Psoas muscle (tissue), 8 donors: ENCODE data around the gene M6PR. TPM values are rescaled to one million over a fixed set of nuclear protein-coding genes. Genes with fewer than 3 reads are reported as not detected.

Source experiments
- ATAC-seq, 4 donors: fragments of 200-7000 bp; cut with Tn5 transposase; one replicate each; pipeline ENCODE4 v1.9.1; 2020; ENCODE audit warnings: moderate library complexity in 3 of 4, mild to moderate bottlenecking in 2 of 4
- DNase-seq, 2 donors: peaks; one replicate each; pipeline ENCODE4 v3.0.0-alpha.2; 2020
- H3K27ac ChIP-seq: fragments of 200-600 bp; one replicate; pipeline ENCODE4 v1.8.0; 2022
- H3K27me3 ChIP-seq, 3 donors: fragments of 200-600 bp in 1 of 3; one replicate each; pipeline versions ENCODE4 v1.6.1 to v1.8.0; 2013 to 2022; ENCODE audit warnings: low read length in 2 of 3, mild to moderate bottlenecking in 2 of 3, moderate library complexity in 1 of 3; ENCODE audit not compliant: insufficient read depth in 3 of 3
- H3K36me3 ChIP-seq, 2 donors: fragments of 200-600 bp in 1 of 2; one replicate each; pipeline versions ENCODE4 v1.6.1 to v1.8.0; 2013 to 2022; ENCODE audit warnings: low read depth in 1 of 2, mild to moderate bottlenecking in 1 of 2, moderate library complexity in 1 of 2; ENCODE audit not compliant: insufficient read depth in 1 of 2
- H3K4me1 ChIP-seq: fragments of 200-600 bp; one replicate; pipeline ENCODE4 v1.8.0; 2022
- H3K4me3 ChIP-seq: fragments of 200-600 bp; one replicate; pipeline ENCODE4 v1.8.0; 2022; ENCODE audit warnings: mild to moderate bottlenecking
- H3K9me3 ChIP-seq: fragments of 200-600 bp; one replicate; pipeline ENCODE4 v1.8.0; 2022
- WGBS, 3 donors: extraction: QIAGEN DNeasy Blood & Tissue Kit; methylation state at CpG; one replicate each; pipeline versions ENCODE4 v1.1.6 to v1.1.7; 2013; 5-methylcytosine and 5-hydroxymethylcytosine counted together
- intact Hi-C, 2 donors: fragments of 100-400 bp; cut with DNase I; formaldehyde crosslinking; loops; one replicate each; pipeline versions ENCODE4 v1.11.0 to v1.14.2; 2022
- polyA plus RNA-seq, 3 donors: library from polyadenylated mRNA; stranded (reverse); fragments of 200-250 nt; gene quantifications; one replicate each; pipeline ENCODE4 v1.2.3, GENCODE V29; 2013
- total RNA-seq, 4 donors: library from RNA; stranded (reverse); fragmentation: NEBNext Ultra II Directional in 2 of 4; extraction: Animal tissue kit (Norgen Biotek cat#: 25700) in 2 of 4; gene quantifications; one replicate each; pipeline versions ENCODE4 v1.2.1 to v1.2.4, GENCODE V29; 2021 to 2023
- TF ChIP-seq, protein P1 (sequence below): fragments of 200-600 bp; IDR thresholded peaks from one replicate; pipeline ENCODE4 v1.8.0; 2022; ENCODE audit warnings: antibody characterized with exemption
- donor health status: healthy with polysubstance abuse.
- donor health status: DM: no; HTN: no; CAD: no; lungs with moderate emphysema.
- donor health status: Bipolar disorder and iron deficiency.
- donor health status: healthy.
- donor health status: DM: yes; HTN: yes; CAD: no.
- donor health status: DM: no; HTN: no; CAD: no.
- donor health status: DM: no; HTN: no; CAD: no.
- donor health status: DM: yes; HTN: yes; CAD: no.

M6PR gene
- total and polyA plus RNA-seq, 7 donors: 45.0 to 102 (median 63.2) TPM

DNA sequence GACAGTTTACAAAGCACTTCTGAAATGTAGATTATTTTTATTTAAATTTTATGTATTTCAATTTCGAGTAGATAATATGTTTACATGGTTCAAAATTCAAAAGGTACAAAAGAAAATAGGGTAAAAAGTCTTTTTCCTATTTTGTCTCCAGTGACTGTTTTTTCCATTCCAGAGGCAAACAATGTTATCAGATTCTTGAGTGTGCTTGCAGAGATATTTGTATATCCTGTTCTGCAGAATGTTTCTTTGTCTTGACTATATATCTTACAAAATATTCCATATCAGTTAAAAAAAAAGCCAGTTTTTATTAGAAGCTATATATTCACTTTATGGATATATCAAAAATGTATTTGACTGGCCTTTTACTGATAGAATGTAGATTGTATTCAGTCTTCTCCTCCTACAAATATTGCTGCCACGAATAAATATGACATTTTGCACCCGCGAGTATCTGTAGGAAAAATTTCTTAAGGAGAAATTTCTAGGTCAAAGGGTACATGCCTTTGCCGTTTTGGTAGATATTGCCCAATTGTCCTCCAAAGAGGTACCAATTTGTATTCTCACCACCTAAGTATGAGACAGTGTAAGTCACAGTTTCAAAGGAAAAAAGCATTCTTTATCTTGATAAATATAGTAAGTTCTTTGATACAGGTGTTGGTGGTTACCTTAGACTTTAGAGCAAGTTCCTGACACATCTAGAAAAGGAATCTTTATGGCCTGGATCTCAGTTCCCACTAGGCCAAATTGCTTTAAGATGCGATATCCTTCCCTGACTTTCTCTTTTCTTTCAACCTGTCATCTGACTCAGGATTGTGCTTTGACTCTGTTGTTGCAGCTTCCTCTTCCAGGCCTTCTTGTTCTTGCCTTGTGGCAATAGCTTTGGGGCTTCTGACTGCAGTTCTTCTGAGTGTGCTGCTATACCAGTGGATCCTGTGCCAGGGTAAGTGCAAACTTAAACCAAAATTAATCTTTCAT lies 42.2 kb upstream of the M6PR start:
- H3K4me3 ChIP-seq: no peak overlapping the region
- no peak for ATAC-seq
- no peaks in the 10 kb centered on the region for H3K4me1 ChIP-seq
- TF ChIP-seq, protein P1, sequence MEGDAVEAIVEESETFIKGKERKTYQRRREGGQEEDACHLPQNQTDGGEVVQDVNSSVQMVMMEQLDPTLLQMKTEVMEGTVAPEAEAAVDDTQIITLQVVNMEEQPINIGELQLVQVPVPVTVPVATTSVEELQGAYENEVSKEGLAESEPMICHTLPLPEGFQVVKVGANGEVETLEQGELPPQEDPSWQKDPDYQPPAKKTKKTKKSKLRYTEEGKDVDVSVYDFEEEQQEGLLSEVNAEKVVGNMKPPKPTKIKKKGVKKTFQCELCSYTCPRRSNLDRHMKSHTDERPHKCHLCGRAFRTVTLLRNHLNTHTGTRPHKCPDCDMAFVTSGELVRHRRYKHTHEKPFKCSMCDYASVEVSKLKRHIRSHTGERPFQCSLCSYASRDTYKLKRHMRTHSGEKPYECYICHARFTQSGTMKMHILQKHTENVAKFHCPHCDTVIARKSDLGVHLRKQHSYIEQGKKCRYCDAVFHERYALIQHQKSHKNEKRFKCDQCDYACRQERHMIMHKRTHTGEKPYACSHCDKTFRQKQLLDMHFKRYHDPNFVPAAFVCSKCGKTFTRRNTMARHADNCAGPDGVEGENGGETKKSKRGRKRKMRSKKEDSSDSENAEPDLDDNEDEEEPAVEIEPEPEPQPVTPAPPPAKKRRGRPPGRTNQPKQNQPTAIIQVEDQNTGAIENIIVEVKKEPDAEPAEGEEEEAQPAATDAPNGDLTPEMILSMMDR: no peak
- H3K27ac ChIP-seq: no peak overlapping the region
- intact Hi-C loops: no loop called here
- H3K36me3 ChIP-seq: no peaks in the 10 kb centered on the region
- H3K27me3 ChIP-seq: no peaks in the 10 kb centered on the region
- no peaks in the 10 kb centered on the region for H3K9me3 ChIP-seq
- DNase-seq: no peak
- WGBS, 3 donors: 62 to 65% (median 63%) methylated on average over 6 of the region's 6 CpGs

DNA sequence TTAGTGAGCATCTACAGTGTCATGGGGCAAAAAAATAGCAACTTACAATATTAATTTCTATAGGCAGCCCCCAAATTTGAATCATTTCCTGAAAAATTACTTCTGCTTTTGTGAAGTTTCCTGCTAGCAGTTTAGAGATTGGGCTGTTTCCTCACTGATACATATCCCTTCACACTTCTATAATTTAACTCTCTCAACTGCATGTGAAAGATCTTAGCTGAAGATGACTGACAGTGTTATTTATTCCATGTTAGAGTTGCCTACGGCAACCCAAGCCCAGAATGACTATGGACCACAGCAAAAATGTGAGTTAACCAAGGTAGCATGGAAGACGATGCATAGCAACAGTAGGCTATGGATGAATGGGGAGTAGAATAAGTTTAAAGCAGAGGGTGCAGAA lies 40.0 kb upstream of the M6PR start, which contains the start of gene KLRG1:
Gene KLRG1 (plus strand): TSS at position 134 of the 400 bp plus-strand sequence. CDS start 90 bp downstream, at position 224.
- 81 to 86% (median 83%) methylated on average over 2 of the region's 2 CpGs for WGBS, 3 donors
- Histone ChIP-seq H3K27ac (no peak within 1 kb of the TSS), H3K4me1 (no peaks in the 10 kb centered on the region), H3K27me3 (no peaks in the 10 kb centered on the region), H3K4me3 (no peak within 1 kb of the TSS), H3K36me3 (no peaks in the 10 kb centered on the region), H3K9me3 (no peaks in the 10 kb centered on the region)
- intact Hi-C loops: no loop called here
- DNase-seq: no peak
- TF ChIP-seq, protein P1: no peak
- ATAC-seq: no peak

DNA sequence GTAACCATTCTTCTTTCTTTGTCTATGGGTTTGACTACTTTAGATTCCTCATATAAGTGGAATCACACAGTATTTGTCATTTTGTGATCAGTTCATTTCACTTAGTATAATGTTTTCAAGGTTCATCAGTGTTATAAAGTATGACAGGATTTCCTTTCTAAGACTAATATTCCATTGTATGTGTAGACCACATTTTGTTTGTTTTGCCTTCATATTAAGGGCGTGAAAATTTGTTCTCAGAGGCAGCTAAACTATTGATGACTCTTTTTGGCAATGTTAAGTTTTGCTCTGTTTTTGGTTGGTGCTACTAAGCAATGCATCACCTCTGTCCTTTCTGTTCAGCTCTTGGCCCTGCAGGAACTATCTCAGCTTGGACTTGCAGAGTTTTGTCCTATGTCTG lies 38.2 kb upstream of the M6PR start:
- 73 to 90% (median 76%) methylated on average over 1 of the region's 1 CpG for WGBS, 3 donors
- no peak for DNase-seq
- no peak for ATAC-seq
- TF ChIP-seq, protein P1: no peak
- Histone ChIP-seq H3K36me3 (no peaks in the 10 kb centered on the region), H3K27ac (no peak overlapping the region), H3K4me1 (no peaks in the 10 kb centered on the region), H3K27me3 (no peaks in the 10 kb centered on the region), H3K4me3 (no peak overlapping the region), H3K9me3 (no peaks in the 10 kb centered on the region)
- intact Hi-C loops: no loop called here

DNA sequence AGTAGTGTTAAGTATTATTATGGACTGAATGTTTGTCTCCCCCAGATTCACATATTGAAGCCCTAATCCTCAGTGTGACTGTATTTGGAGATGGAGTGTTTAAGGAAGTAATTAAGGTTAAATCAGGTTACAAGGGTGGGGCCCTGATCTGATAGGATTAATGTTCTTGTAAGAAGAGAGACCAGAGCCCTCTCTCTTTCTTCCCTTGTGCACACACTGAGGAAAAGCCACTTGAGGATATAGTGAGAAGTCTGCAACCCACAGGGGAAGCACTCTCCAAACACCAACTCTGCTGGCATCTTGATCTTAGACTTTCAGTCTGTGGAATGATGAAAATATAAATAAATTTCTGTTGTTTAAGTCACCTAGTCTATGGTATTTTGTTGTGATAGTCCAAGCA lies 37.7 kb upstream of the M6PR start:
- no peak for DNase-seq
- TF ChIP-seq, protein P1: no peak
- Histone ChIP-seq H3K27me3 (no peaks in the 10 kb centered on the region), H3K4me3 (no peak overlapping the region), H3K9me3 (no peaks in the 10 kb centered on the region), H3K36me3 (no peaks in the 10 kb centered on the region), H3K4me1 (no peaks in the 10 kb centered on the region), H3K27ac (no peak overlapping the region)
- no peak for ATAC-seq
- intact Hi-C loops: no loop called here
